Natural killer cell treated with Interleukin-12 subunit alpha and Interleukin-12 subunit beta and Interleukin-15 and Interleukin-18, amount 100 ng/mL, for 72 hours (primary cell): ENCODE measurements around the gene HIVEP2. TPM values are rescaled to one million over a fixed set of nuclear protein-coding genes. Genes with fewer than 3 reads are reported as not detected.
A peak's percentile ranks its signal among the peaks of the same experiment; 100 is the strongest.

ENCODE experiments used
- ATAC-seq, 2 donors: fragments of 150-1000 bp; cut with Tn5 transposase in 1 of 2; sonication (Bioruptor Pico), chemical (Tn5 transposase) in 1 of 2; 2 replicates each; pipeline ENCODE4 v1.10.0; 2021
- DNase-seq: peaks from one replicate; pipeline ENCODE4 v3.0.0; 2022; ENCODE audit warnings: low spot score
- H3K27ac Mint-ChIP-seq, 2 donors: 1 replicate in 1 of 2; 2 replicates in 1 of 2; pipeline ENCODE4 v1.8.0; 2022; ENCODE audit warnings: mixed read lengths in 2 of 2, mild to moderate bottlenecking in 1 of 2, moderate library complexity in 1 of 2
- H3K27me3 Mint-ChIP-seq, 2 donors: 1 replicate in 1 of 2; 2 replicates in 1 of 2; pipeline ENCODE4 v1.8.0; 2022; ENCODE audit warnings: mixed read lengths in 2 of 2
- H3K36me3 Mint-ChIP-seq: one replicate; pipeline ENCODE4 v1.8.0; 2022; ENCODE audit warnings: mixed read lengths
- H3K4me1 Mint-ChIP-seq, 2 donors: 1 replicate in 1 of 2; 2 replicates in 1 of 2; pipeline ENCODE4 v1.8.0; 2022; ENCODE audit warnings: low read depth in 2 of 2, mixed read lengths in 2 of 2, mild to moderate bottlenecking in 1 of 2
- H3K4me3 Mint-ChIP-seq: one replicate; pipeline ENCODE4 v1.8.0; 2022; ENCODE audit warnings: mixed read lengths
- H3K9me3 Mint-ChIP-seq: 2 replicates; pipeline ENCODE4 v1.8.0; 2022; ENCODE audit warnings: mixed read lengths
- total RNA-seq, 2 donors: library from RNA; stranded (reverse); gene quantifications; one replicate each; pipeline ENCODE4 v1.2.3, GENCODE V29; 2022

HIVEP2 gene
- total RNA-seq, 2 donors from 2014 or later, result 45.7 to 58.1 TPM

GRCh38 chr6:142787422-142787821 lies 157.6 kb downstream of the HIVEP2 start:
- no peak overlapping the region for H3K27ac Mint-ChIP-seq
- no peak for DNase-seq
- no peaks in the 10 kb centered on the region for H3K9me3 Mint-ChIP-seq
- H3K36me3 Mint-ChIP-seq, result peaks cover 13% of the 10 kb centered on the region
- peaks cover 27 to 32% of the 10 kb centered on the region in 2 donors for H3K4me1 Mint-ChIP-seq
- H3K4me3 Mint-ChIP-seq, result no peak overlapping the region
- H3K27me3 Mint-ChIP-seq, result no peaks in the 10 kb centered on the region
- no peak for ATAC-seq

DNA sequence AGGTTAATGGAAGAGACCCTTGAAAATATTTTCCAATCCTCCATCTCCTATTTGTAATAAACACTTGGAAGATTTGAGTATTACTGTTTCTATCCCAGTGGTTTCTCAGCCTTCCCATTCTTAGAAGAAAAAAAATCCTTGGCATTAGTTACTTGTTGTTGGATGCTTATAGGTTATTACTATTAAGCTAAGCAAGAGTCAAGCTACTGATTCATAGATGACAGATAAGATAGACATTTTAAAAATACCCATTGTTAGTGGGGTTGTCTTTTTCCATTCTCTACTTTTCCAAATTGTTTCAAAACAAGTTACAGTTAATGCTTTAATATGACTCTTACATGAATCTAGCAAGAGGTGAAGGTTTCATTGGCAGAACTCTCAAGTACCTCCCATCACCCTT lies 158.5 kb downstream of the HIVEP2 start:
- H3K27me3 Mint-ChIP-seq, result no peaks in the 10 kb centered on the region
- no peak overlapping the region for H3K27ac Mint-ChIP-seq
- no peak overlapping the region for H3K4me3 Mint-ChIP-seq
- H3K9me3 Mint-ChIP-seq, result no peaks in the 10 kb centered on the region
- peaks cover 6% of the 10 kb centered on the region for H3K36me3 Mint-ChIP-seq
- no peak for ATAC-seq
- DNase-seq, result no peak
- peaks cover 21 to 31% of the 10 kb centered on the region in 2 donors for H3K4me1 Mint-ChIP-seq

DNA sequence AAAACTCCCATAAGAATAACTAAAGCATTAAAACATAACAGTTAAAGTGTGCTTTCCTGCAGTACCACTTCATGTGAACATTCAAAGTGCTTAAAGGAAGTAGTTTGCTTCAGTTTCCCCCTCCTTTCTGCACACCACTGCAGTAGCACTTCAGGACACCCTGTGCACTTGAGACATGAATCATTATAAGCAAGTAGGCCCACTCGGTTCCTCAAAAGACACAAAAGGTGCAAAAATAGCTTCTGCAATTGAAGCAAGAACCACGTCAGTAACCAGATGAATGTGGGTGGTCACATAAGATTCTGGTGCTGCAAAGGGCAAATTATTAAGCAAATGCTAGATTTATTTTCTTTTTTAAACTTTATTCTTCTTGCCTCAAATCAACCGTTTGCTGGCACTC lies 160.6 kb downstream of the HIVEP2 start:
- no peaks in the 10 kb centered on the region for H3K9me3 Mint-ChIP-seq

GRCh38 chr6:142783499-142783898 lies 161.5 kb downstream of the HIVEP2 start:
- Mint-ChIP-seq H3K4me1 (peaks cover 20 to 30% of the 10 kb centered on the region in 2 donors), H3K36me3 (peaks cover 6% of the 10 kb centered on the region), H3K9me3 (no peaks in the 10 kb centered on the region), H3K4me3 (no peak overlapping the region), H3K27me3 (no peaks in the 10 kb centered on the region), H3K27ac (peak overlapping the region in 1 of 2 donors; percentile 12)
- ATAC-seq (no peak), DNase-seq (no peak)

More for the DNA sequence above, 160.6 kb downstream of the HIVEP2 start:
- Mint-ChIP-seq H3K27ac (peak overlapping the region; percentile 12 to 45), H3K4me3 (peak overlapping the region; percentile 29), H3K27me3 (no peaks in the 10 kb centered on the region), H3K4me1 (peaks cover 21 to 32% of the 10 kb centered on the region in 2 donors), H3K36me3 (peaks cover 6% of the 10 kb centered on the region)
- DNase-seq (no peak), ATAC-seq (peak; percentile 61 to 74)

DNA sequence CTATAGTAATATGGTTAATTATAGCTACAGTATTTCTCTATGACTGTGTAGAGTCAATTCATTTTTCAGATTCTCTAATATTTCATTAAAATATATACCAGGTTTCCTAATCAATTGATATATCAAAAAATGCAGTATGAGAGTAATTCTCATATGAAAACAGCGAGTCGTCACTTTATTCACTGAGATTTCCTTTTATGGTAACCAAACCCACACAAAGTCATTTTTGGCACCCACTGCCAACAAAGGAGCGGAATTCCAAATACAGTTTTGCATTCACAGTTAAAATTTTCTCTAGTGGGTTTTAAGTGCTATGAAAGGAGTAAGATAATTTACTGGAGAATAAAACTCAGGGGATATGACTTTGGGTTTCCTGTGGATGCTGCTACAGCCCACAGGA lies 163.8 kb downstream of the HIVEP2 start:
- Mint-ChIP-seq H3K27me3 (no peaks in the 10 kb centered on the region), H3K27ac (peak overlapping the region in 1 of 2 donors; percentile 45), H3K4me3 (no peak overlapping the region), H3K9me3 (no peaks in the 10 kb centered on the region), H3K4me1 (peaks cover 9 to 24% of the 10 kb centered on the region in 2 donors), H3K36me3 (no peaks in the 10 kb centered on the region)
- no peak for ATAC-seq
- no peak for DNase-seq

DNA sequence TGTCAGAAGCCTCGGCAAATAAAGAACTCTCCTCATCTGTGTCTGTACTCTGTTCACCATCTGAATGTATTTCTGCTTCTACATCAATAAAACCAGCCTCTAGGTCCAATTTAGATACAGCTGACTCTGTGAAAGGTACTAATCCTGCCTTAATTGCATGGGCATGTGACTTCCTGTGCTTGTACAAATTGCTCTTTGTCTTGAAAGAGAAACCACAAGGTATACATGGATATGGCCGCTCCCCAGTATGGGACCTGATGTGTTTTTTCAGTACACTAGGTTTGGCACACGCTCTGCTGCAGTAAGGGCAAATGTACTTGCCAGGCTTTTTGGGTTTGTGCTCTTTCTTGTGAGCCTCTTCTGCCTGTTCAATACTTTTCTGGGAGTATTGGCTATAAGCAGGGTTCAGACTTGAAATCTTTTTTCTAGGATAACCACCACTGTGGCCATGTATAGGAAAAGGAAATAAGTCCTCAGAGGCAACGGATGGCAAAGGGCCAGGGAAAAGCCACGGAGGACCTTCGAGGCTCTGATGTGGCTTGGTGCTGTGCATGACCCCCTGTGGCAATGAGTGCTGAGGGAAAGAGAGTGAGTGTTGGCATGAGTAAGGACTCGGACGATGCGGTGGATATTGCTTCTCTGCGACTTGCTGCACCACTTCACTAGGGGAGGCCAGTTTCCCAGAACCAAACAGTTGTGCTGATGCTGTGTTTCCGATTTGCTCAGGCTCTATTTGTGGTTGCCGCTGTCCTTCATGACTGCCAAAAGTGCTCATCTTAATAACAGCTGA lies 170.9 kb downstream of the HIVEP2 start:
- H3K36me3 Mint-ChIP-seq, result peaks cover 30% of the 10 kb centered on the region
- no peaks in the 10 kb centered on the region for H3K27me3 Mint-ChIP-seq
- ATAC-seq, result peak in 1 of 2 donors; percentile 65
- peaks cover 22 to 33% of the 10 kb centered on the region in 2 donors for H3K4me1 Mint-ChIP-seq
- H3K27ac Mint-ChIP-seq, result peak overlapping the region; percentile 67 to 85
- DNase-seq, result no peak
- no peaks in the 10 kb centered on the region for H3K9me3 Mint-ChIP-seq
- H3K4me3 Mint-ChIP-seq, result peak overlapping the region; percentile 57

GRCh38 chr6:142773324-142773723 lies 171.7 kb downstream of the HIVEP2 start:
- Mint-ChIP-seq H3K36me3 (peaks cover 30% of the 10 kb centered on the region), H3K9me3 (no peaks in the 10 kb centered on the region), H3K27ac (peak overlapping the region; percentile 67 to 85), H3K4me3 (peak overlapping the region; percentile 57), H3K4me1 (peaks cover 22 to 33% of the 10 kb centered on the region in 2 donors), H3K27me3 (no peaks in the 10 kb centered on the region)
- peak; percentile 70 to 78 for ATAC-seq
- DNase-seq, result no peak

- DNase-seq (no peak), ATAC-seq (no peak)
- Mint-ChIP-seq H3K9me3 (no peaks in the 10 kb centered on the region), H3K36me3 (peaks cover 37% of the 10 kb centered on the region), H3K27me3 (no peaks in the 10 kb centered on the region), H3K27ac (peak overlapping the region in 1 of 2 donors; percentile 56), H3K4me3 (no peak overlapping the region), H3K4me1 (peaks cover 22 to 33% of the 10 kb centered on the region in 2 donors)
These were observed 173.8 kb downstream of the HIVEP2 start for GRCh38 chr6:142771162-142771561.

- Mint-ChIP-seq H3K4me1 (peaks cover 0 to 7% of the 10 kb centered on the region in 2 donors), H3K27ac (no peak overlapping the region)
- no peak for ATAC-seq
These were observed 179.7 kb downstream of the HIVEP2 start for GRCh38 chr6:142765306-142765705.

GRCh38 chr6:142764311-142764710 lies 180.7 kb downstream of the HIVEP2 start:
- ATAC-seq, result no peak
- Mint-ChIP-seq H3K36me3 (peaks cover 34% of the 10 kb centered on the region), H3K27ac (no peak overlapping the region), H3K9me3 (no peaks in the 10 kb centered on the region), H3K4me1 (peaks cover 0 to 5% of the 10 kb centered on the region in 2 donors), H3K27me3 (no peaks in the 10 kb centered on the region), H3K4me3 (no peak overlapping the region)
- no peak for DNase-seq

More at GRCh38 chr6:142765306-142765705, 179.7 kb downstream of the HIVEP2 start:
- no peak overlapping the region for H3K4me3 Mint-ChIP-seq
- H3K9me3 Mint-ChIP-seq, result no peaks in the 10 kb centered on the region
- peaks cover 25% of the 10 kb centered on the region for H3K36me3 Mint-ChIP-seq
- H3K27me3 Mint-ChIP-seq, result no peaks in the 10 kb centered on the region
- no peak for DNase-seq

DNA sequence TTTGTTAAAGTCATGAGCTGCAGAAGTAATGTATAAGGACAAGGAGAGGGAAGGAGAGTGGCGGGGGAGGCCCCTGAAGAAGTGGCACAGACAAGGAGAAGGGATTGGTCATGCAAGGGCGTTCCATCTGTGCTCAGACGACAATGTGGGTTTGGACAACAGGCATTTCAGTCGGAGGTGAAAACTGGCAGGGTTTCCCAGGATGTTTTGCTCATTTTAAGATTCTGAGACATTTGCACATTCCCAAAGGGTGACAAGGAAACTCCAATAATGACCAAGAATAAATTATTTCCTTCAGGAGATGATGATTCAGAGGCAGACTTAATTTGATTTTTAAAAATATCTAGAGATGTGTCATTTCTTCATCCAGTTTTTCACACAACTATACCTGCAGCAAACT lies 181.8 kb downstream of the HIVEP2 start:
- Mint-ChIP-seq H3K27me3 (no peaks in the 10 kb centered on the region), H3K4me3 (no peak overlapping the region), H3K4me1 (peaks cover 0 to 6% of the 10 kb centered on the region in 2 donors), H3K36me3 (peaks cover 40% of the 10 kb centered on the region), H3K27ac (no peak overlapping the region), H3K9me3 (no peaks in the 10 kb centered on the region)
- ATAC-seq (no peak), DNase-seq (no peak)

- Mint-ChIP-seq H3K4me1 (peaks cover 3 to 12% of the 10 kb centered on the region in 2 donors), H3K27ac (peak overlapping the region in 1 of 2 donors; percentile 7), H3K4me3 (no peak overlapping the region), H3K9me3 (no peaks in the 10 kb centered on the region), H3K36me3 (peaks cover 42% of the 10 kb centered on the region), H3K27me3 (no peaks in the 10 kb centered on the region)
- ATAC-seq, result no peak
- DNase-seq, result no peak
These were observed 183.2 kb downstream of the HIVEP2 start for GRCh38 chr6:142761756-142762155.

GRCh38 chr6:142760152-142760551 lies 184.8 kb downstream of the HIVEP2 start:
- Mint-ChIP-seq H3K27ac (no peak overlapping the region), H3K4me1 (peaks cover 3 to 18% of the 10 kb centered on the region in 2 donors), H3K36me3 (peaks cover 42% of the 10 kb centered on the region), H3K4me3 (no peak overlapping the region), H3K27me3 (no peaks in the 10 kb centered on the region), H3K9me3 (no peaks in the 10 kb centered on the region)
- no peak for ATAC-seq
- no peak for DNase-seq

DNA sequence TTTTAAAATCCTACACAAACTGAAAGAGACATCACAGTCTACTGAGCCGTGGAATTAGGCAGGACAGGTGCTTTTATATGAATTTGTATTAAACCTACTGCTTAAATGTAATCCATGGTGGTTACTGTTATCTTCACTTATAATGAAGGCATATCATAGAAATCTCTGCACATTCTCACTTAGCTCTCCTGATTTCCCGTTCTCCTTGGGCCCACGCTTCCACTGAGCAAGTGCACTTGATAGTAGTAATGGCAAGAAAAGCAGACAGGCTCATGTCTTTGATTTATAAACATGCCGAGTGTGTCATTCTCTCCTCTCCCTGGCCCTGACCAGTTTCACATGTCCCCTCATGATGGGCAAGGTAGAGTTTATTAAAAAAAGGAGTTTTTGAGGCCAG lies 186.3 kb downstream of the HIVEP2 start:
- no peaks in the 10 kb centered on the region for H3K27me3 Mint-ChIP-seq
- no peak overlapping the region for H3K27ac Mint-ChIP-seq
- H3K36me3 Mint-ChIP-seq, result peaks cover 42% of the 10 kb centered on the region
- no peak for ATAC-seq
- peaks cover 3 to 18% of the 10 kb centered on the region in 2 donors for H3K4me1 Mint-ChIP-seq
- no peak overlapping the region for H3K4me3 Mint-ChIP-seq
- DNase-seq, result no peak
- no peaks in the 10 kb centered on the region for H3K9me3 Mint-ChIP-seq
